Endodermal cell (in vitro differentiated cells): Measurements from ENCODE around the gene NTN3. TPM values are rescaled to one million over a fixed set of nuclear protein-coding genes. Genes with fewer than 3 reads are reported as not detected.

ENCODE experiments used
- DNase-seq: peaks from one replicate; pipeline ENCODE4 v3.0.0-alpha.2; 2017
- H3K27ac ChIP-seq: 2 replicates; pipeline ENCODE4 v1.5.1; 2013; ENCODE audit warnings: mild to moderate bottlenecking, low read depth, low read length, moderate library complexity
- H3K27me3 ChIP-seq: 2 replicates; pipeline ENCODE4 v1.6.1; 2013; ENCODE audit warnings: mild to moderate bottlenecking, low read length, moderate library complexity; ENCODE audit not compliant: insufficient read depth, control insufficient read depth, poor library complexity, severe bottlenecking
- H3K36me3 ChIP-seq: 2 replicates; pipeline ENCODE4 v1.7.0; 2013; ENCODE audit warnings: mild to moderate bottlenecking, low read length, moderate library complexity; ENCODE audit not compliant: control insufficient read depth, insufficient read depth
- H3K4me1 ChIP-seq: one replicate; pipeline ENCODE4 v1.7.0; 2013; ENCODE audit warnings: low read length; ENCODE audit not compliant: control insufficient read depth, insufficient read depth
- H3K4me3 ChIP-seq: 2 replicates; pipeline ENCODE4 v1.5.1; 2013; ENCODE audit warnings: mild to moderate bottlenecking, low read length, moderate library complexity
- H3K9ac ChIP-seq: 2 replicates; pipeline ENCODE4 v1.6.1; 2013; ENCODE audit warnings: mild to moderate bottlenecking, low read length, moderate library complexity; ENCODE audit not compliant: poor library complexity, severe bottlenecking; ENCODE audit errors: extremely low read depth
- H3K9me3 ChIP-seq: 2 replicates; pipeline ENCODE4 v1.6.1; 2013; ENCODE audit warnings: mild to moderate bottlenecking, low read length, moderate library complexity; ENCODE audit not compliant: control insufficient read depth
- H3K27ac Mint-ChIP-seq: 2 replicates; pipeline ENCODE4 v1.8.0; 2020; ENCODE audit warnings: mixed read lengths
- H3K27me3 Mint-ChIP-seq: 2 replicates; pipeline ENCODE4 v1.8.0; 2021; ENCODE audit warnings: mild to moderate bottlenecking, mixed read lengths; ENCODE audit not compliant: insufficient read depth
- H3K36me3 Mint-ChIP-seq: 2 replicates; pipeline ENCODE4 v1.8.0; 2020; ENCODE audit warnings: low read depth, mixed read lengths
- H3K4me1 Mint-ChIP-seq: 2 replicates; pipeline ENCODE4 v1.8.0; 2020; ENCODE audit warnings: mixed read lengths
- H3K4me3 Mint-ChIP-seq: 2 replicates; pipeline ENCODE4 v1.8.0; 2020; ENCODE audit warnings: mild to moderate bottlenecking, moderate library complexity, mixed read lengths
- H3K9me3 Mint-ChIP-seq: 2 replicates; pipeline ENCODE4 v1.8.0; 2020; ENCODE audit warnings: mild to moderate bottlenecking, mixed read lengths
- CTCF ChIP-seq: fragments of 200-600 bp; sonication (generic); conservative IDR thresholded peaks from 2 replicates; pipeline ENCODE4 v1.5.0; 2021; ENCODE audit warnings: antibody characterized with exemption, mild to moderate bottlenecking
- WGBS, 2 experiments: methylation state at CpG; one replicate each; pipeline versions ENCODE4 v1.1.5 to v1.1.7; 2013; ENCODE audit warnings: missing lambda C conversion rate in 2 of 2, mixed read lengths in 1 of 2; ENCODE audit not compliant: insufficient coverage in 1 of 2, insufficient read length in 1 of 2; 5-methylcytosine and 5-hydroxymethylcytosine counted together
- microRNA-seq: library from miRNA; unstranded; fragments of <30 nt; microRNA quantifications from one replicate; pipeline ENCODE4 v1.2.0, GENCODE V29; 2020; ENCODE audit warnings: borderline microRNAs expressed
- total RNA-seq, 2 donors: library from RNA; stranded (reverse); fragmentation: NEBNext Ultra II Directional in 1 of 2; extraction: Animal tissue kit (Norgen Biotek cat#: 25700) in 1 of 2; gene quantifications; 2 replicates in 1 of 2; 3 replicates in 1 of 2; pipeline ENCODE4 v1.2.1, GENCODE V29; 2021

NTN3 gene
- total RNA-seq, 2 donors from 2014 or later = 0.48 to 0.62 TPM

- Histone ChIP-seq H3K4me3 (peak within 1 kb of the TSS; percentile 88), H3K27ac (peak within 1 kb of the TSS; percentile 44), H3K9ac (peak within 1 kb of the TSS; percentile 83), H3K27me3 (no peaks in the 10 kb centered on the region), H3K9me3 (no peaks in the 10 kb centered on the region), H3K4me1 (peaks cover 10% of the 10 kb centered on the region), H3K36me3 (peaks cover 53% of the 10 kb centered on the region)
- no peaks in the 10 kb centered on the region for H3K27me3 Mint-ChIP-seq
- peak within 1 kb of the TSS; percentile 73 for H3K4me3 Mint-ChIP-seq
- 0 to 1% methylated on average over 21 to 83 of the region's 83 CpGs for WGBS, 2 experiments
- H3K9me3 Mint-ChIP-seq = no peaks in the 10 kb centered on the region
- H3K36me3 Mint-ChIP-seq = peaks cover 43% of the 10 kb centered on the region
- peaks cover 34% of the 10 kb centered on the region for H3K4me1 Mint-ChIP-seq
- H3K27ac Mint-ChIP-seq = peak within 1 kb of the TSS; percentile 94
- peak; percentile 95 for DNase-seq
- no peak for TF ChIP-seq CTCF
These were observed 49.1 kb downstream of the NTN3 start, which contains the start of gene AMDHD2 for GRCh38 chr16:2520097-2520783. Gene AMDHD2 (plus strand): TSS chr16:2520371. CDS start chr16:2520459, 88 bp downstream.

GRCh38 chr16:2520784-2521531 is 49.9 kb downstream of the NTN3 start:
- no peaks in the 10 kb centered on the region for H3K9me3 ChIP-seq
- no peaks in the 10 kb centered on the region for H3K27me3 ChIP-seq
- peaks cover 27% of the 10 kb centered on the region for H3K4me1 Mint-ChIP-seq
- peak overlapping the region; percentile 93 for H3K27ac Mint-ChIP-seq
- no peak for TF ChIP-seq CTCF
- H3K9ac ChIP-seq = peak overlapping the region; percentile 83
- peak overlapping the region; percentile 73 for H3K4me3 Mint-ChIP-seq
- H3K4me3 ChIP-seq = peak overlapping the region; percentile 88
- no peaks in the 10 kb centered on the region for H3K9me3 Mint-ChIP-seq
- peaks cover 52% of the 10 kb centered on the region for H3K36me3 ChIP-seq
- H3K27ac ChIP-seq = no peak overlapping the region
- no peaks in the 10 kb centered on the region for H3K27me3 Mint-ChIP-seq
- H3K4me1 ChIP-seq = peaks cover 8% of the 10 kb centered on the region
- peaks cover 42% of the 10 kb centered on the region for H3K36me3 Mint-ChIP-seq
- 29 to 50% methylated on average over 21 to 39 of the region's 41 CpGs for WGBS, 2 experiments
- peak; percentile 70 for DNase-seq

Small RNA genes lying within 50 kb of the gene (microRNA-seq; reads per million reads assigned to microRNA genes)
- gene MIR6767 = not detected
- not detected for gene MIR6768

Other genes starting within 250 kb of the NTN3 start
- gene E4F1, start 247.7 kb upstream of the NTN3 start, total RNA-seq = 10 to 100 TPM; 24.5 to 29.6 TPM
- 1 to 10 TPM in 1 of 2 donors, under 1 TPM in 1; 0.35 to 1.3 TPM for gene DNASE1L2, start 234.9 kb upstream of the NTN3 start, total RNA-seq
- 10 to 100 TPM; 75.8 to 94.7 TPM for gene ECI1, start 219.7 kb upstream of the NTN3 start, total RNA-seq
- 100 to 1,000 TPM; 273 to 289 TPM for gene RNPS1, start 203.2 kb upstream of the NTN3 start, total RNA-seq
- 1 to 10 TPM; 3.3 to 3.5 TPM for gene ABCA3, start 130.6 kb upstream of the NTN3 start, total RNA-seq
- gene CCNF, start 41.9 kb upstream of the NTN3 start, total RNA-seq = 10 to 100 TPM; 50.8 to 58.9 TPM
- gene TEDC2, start 11.2 kb upstream of the NTN3 start, total RNA-seq = 10 to 100 TPM; 44.0 to 57.6 TPM
- 10 to 100 TPM; 15.7 to 19.4 TPM for gene TBC1D24, start 3.8 kb downstream of the NTN3 start, total RNA-seq
- 100 to 1,000 TPM; 176 to 180 TPM for gene ATP6V0C, start 42.7 kb downstream of the NTN3 start, total RNA-seq
- 10 to 100 TPM; 74.6 to 82.2 TPM for gene AMDHD2, start 49.1 kb downstream of the NTN3 start, total RNA-seq
- under 1 TPM in 1 of 2 donors, not detected in 1; 0.24 TPM for gene CEMP1, start 60.1 kb downstream of the NTN3 start, total RNA-seq
- gene PDPK1, start 66.7 kb downstream of the NTN3 start, total RNA-seq = 10 to 100 TPM; 29.2 to 30.3 TPM
- gene KCTD5, start 211.2 kb downstream of the NTN3 start, total RNA-seq = 10 to 100 TPM; 29.8 to 32.6 TPM
- 1 to 10 TPM; 3.7 to 4.2 TPM for gene PRSS27, start 248.9 kb downstream of the NTN3 start, total RNA-seq